SK-N-SH treated with all-trans-retinoic acid at 6 μM for 48 hours (cell line): ENCODE data around the gene SLC16A6.

ENCODE experiments used
- ISL1 ChIP-seq: fragments of 250-450 bp; sonication (Bioruptor Pico); IDR thresholded peaks from 2 replicates; pipeline ENCODE4 v2.1.2; 2022; ENCODE audit warnings: mild to moderate bottlenecking, moderate library complexity
- TCF4 ChIP-seq: fragments of 250-450 bp; sonication (Bioruptor Pico); IDR thresholded peaks from 2 replicates; pipeline ENCODE4 v1.8.0; 2021; ENCODE audit warnings: mild to moderate bottlenecking, moderate library complexity, borderline replicate concordance
- ZFP3 ChIP-seq: fragments of 250-450 bp; sonication (Bioruptor Pico); IDR thresholded peaks from 2 replicates; pipeline ENCODE4 v1.5.0; 2020; ENCODE audit warnings: mild to moderate bottlenecking, moderate library complexity
- ZFP30 ChIP-seq: fragments of 450-650 bp; formaldehyde crosslinking; IDR thresholded peaks from 2 replicates; pipeline ENCODE4 v1.5.0; 2022; ENCODE audit warnings: mild to moderate bottlenecking, moderate library complexity
- ZNF8 ChIP-seq: fragments of 450-650 bp; formaldehyde crosslinking; IDR thresholded peaks from 2 replicates; pipeline ENCODE4 v1.5.0; 2020; ENCODE audit warnings: mild to moderate bottlenecking, moderate library complexity
- TF ChIP-seq, protein P1 (sequence below): fragments of 250-450 bp; sonication (Bioruptor Pico); IDR thresholded peaks from 2 replicates; pipeline ENCODE4 v1.5.1; 2020; ENCODE audit warnings: low read depth, mild to moderate bottlenecking, moderate library complexity
- TF ChIP-seq, protein P2 (sequence below): fragments of 250-450 bp; sonication (Bioruptor Pico); IDR thresholded peaks from 2 replicates; pipeline ENCODE4 v1.8.0; 2020; ENCODE audit warnings: mild to moderate bottlenecking, moderate library complexity, borderline replicate concordance
- TF ChIP-seq, protein P3 (sequence below): fragments of 250-450 bp; sonication (Bioruptor Pico); IDR thresholded peaks from 2 replicates; pipeline ENCODE4 v1.5.1; 2021; ENCODE audit warnings: mild to moderate bottlenecking, moderate library complexity

DNA sequence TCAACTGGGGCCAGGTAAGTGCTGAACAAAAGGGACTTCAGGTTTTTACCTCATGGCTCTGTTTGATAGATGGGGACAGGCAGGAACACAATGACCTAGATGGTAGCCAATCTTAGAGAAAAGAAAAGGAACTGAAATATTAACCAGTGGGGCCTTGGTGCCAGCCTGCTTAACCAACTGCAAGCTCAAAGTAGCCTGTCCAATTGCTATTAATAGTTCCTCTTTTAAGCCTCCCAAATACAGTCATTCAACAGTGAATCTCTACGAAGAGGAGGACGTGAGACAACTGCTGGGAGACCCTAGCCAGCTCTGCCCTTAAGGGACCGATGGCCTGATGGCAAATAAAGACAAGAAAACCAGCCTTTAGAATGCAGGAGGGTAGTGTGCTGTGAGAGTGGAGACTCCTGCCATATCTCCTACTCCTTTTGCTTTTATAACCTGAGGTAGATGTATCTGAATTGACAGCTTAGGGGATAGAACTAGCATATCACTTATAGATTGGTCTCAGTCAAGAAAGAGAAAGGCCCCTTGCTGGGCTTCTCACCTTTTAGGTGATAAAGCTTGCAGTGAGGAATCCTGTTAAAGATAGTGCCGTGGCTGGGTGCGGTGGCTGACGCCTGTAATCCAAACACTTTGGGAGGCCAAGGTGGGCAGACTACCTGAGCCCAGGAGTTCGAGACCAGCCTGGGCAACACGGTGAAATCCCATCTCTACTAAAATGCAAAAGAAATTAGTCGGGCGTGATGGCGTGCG lies 28.7 kb upstream of the SLC16A6 start:
- TF ChIP-seq ZFP30 (CRISPR knock-in tag): no peak
- TF ChIP-seq, protein P1, sequence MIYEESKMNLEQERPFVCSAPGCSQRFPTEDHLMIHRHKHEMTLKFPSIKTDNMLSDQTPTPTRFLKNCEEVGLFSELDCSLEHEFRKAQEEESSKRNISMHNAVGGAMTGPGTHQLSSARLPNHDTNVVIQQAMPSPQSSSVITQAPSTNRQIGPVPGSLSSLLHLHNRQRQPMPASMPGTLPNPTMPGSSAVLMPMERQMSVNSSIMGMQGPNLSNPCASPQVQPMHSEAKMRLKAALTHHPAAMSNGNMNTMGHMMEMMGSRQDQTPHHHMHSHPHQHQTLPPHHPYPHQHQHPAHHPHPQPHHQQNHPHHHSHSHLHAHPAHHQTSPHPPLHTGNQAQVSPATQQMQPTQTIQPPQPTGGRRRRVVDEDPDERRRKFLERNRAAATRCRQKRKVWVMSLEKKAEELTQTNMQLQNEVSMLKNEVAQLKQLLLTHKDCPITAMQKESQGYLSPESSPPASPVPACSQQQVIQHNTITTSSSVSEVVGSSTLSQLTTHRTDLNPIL (CRISPR knock-in tag): no peak
- no peak for TF ChIP-seq ZFP3 (CRISPR knock-in tag)
- no peak for TF ChIP-seq TCF4 (CRISPR knock-in tag)
- TF ChIP-seq, protein P2, sequence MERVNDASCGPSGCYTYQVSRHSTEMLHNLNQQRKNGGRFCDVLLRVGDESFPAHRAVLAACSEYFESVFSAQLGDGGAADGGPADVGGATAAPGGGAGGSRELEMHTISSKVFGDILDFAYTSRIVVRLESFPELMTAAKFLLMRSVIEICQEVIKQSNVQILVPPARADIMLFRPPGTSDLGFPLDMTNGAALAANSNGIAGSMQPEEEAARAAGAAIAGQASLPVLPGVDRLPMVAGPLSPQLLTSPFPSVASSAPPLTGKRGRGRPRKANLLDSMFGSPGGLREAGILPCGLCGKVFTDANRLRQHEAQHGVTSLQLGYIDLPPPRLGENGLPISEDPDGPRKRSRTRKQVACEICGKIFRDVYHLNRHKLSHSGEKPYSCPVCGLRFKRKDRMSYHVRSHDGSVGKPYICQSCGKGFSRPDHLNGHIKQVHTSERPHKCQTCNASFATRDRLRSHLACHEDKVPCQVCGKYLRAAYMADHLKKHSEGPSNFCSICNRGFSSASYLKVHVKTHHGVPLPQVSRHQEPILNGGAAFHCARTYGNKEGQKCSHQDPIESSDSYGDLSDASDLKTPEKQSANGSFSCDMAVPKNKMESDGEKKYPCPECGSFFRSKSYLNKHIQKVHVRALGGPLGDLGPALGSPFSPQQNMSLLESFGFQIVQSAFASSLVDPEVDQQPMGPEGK (CRISPR knock-in tag): no peak
- TF ChIP-seq ISL1 (CRISPR knock-in tag): no peak
- TF ChIP-seq, protein P3, sequence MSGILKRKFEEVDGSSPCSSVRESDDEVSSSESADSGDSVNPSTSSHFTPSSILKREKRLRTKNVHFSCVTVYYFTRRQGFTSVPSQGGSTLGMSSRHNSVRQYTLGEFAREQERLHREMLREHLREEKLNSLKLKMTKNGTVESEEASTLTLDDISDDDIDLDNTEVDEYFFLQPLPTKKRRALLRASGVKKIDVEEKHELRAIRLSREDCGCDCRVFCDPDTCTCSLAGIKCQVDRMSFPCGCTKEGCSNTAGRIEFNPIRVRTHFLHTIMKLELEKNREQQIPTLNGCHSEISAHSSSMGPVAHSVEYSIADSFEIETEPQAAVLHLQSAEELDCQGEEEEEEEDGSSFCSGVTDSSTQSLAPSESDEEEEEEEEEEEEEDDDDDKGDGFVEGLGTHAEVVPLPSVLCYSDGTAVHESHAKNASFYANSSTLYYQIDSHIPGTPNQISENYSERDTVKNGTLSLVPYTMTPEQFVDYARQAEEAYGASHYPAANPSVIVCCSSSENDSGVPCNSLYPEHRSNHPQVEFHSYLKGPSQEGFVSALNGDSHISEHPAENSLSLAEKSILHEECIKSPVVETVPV (CRISPR knock-in tag): no peak
- no peak for TF ChIP-seq ZNF8
